Kidney (tissue), 14 donors: ENCODE data around the gene LRRC61. TPM values are rescaled to one million over a fixed set of nuclear protein-coding genes. Genes with fewer than 3 reads are reported as not detected.
"Not testable (repeated sequence)": the region's sequence is repeated elsewhere in the genome, so short reads cannot be mapped to it uniquely, and the experiment has no call there.

ENCODE experiments used
- DNase-seq, 5 donors: peaks; one replicate each; pipeline ENCODE4 v3.0.0-alpha.2; 2013 to 2020
- FAIRE-seq: peaks from 2 replicates; lab custom pipeline; 2012; peaks lifted over from hg19 to GRCh38; lab: Jason Lieb, UNC
- H3K27ac ChIP-seq, 2 donors: one replicate each; pipeline ENCODE4 v1.7.0; 2013; ENCODE audit warnings: low read depth in 2 of 2, low read length in 2 of 2, inconsistent platforms in 1 of 2
- H3K27me3 ChIP-seq: one replicate; pipeline ENCODE4 v1.7.1; 2013; ENCODE audit warnings: low read length, inconsistent platforms; ENCODE audit not compliant: control insufficient read depth, insufficient read depth
- H3K36me3 ChIP-seq, 3 donors: one replicate each; pipeline versions ENCODE4 v1.7.0 to v1.7.1; 2013; ENCODE audit warnings: low read length in 3 of 3, control low read depth in 1 of 3, inconsistent platforms in 1 of 3; ENCODE audit not compliant: insufficient read depth in 3 of 3, control insufficient read depth in 2 of 3
- H3K4me1 ChIP-seq, 3 donors: one replicate each; pipeline versions ENCODE4 v1.7.0 to v1.7.1; 2013; ENCODE audit warnings: low read length in 3 of 3, inconsistent platforms in 1 of 3, low read depth in 1 of 3; ENCODE audit not compliant: control insufficient read depth in 2 of 3, insufficient read depth in 2 of 3
- H3K4me3 ChIP-seq, 3 donors: one replicate each; pipeline versions ENCODE4 v1.7.0 to v1.8.1; 2013; ENCODE audit warnings: low read length in 3 of 3, control low read depth in 1 of 3, inconsistent platforms in 1 of 3
- H3K9ac ChIP-seq, 3 donors: one replicate each; pipeline versions ENCODE4 v1.7.0 to v1.7.1; 2013; ENCODE audit warnings: low read length in 3 of 3, control low read depth in 1 of 3, inconsistent platforms in 1 of 3
- H3K9me3 ChIP-seq, 3 donors: one replicate each; pipeline versions ENCODE4 v1.7.0 to v1.7.1; 2013; ENCODE audit warnings: low read length in 3 of 3, control low read depth in 1 of 3, inconsistent platforms in 1 of 3; ENCODE audit not compliant: control insufficient read depth in 2 of 3, insufficient read depth in 1 of 3
- intact Hi-C: fragments of 100-400 bp; cut with DNase I; formaldehyde crosslinking; loops from one replicate; pipeline ENCODE4 v1.11.1; 2022
- polyA plus RNA-seq: library from polyadenylated mRNA; stranded (reverse); fragments of 350-450 nt; fragmentation: Illumina TruSeq; extraction: RNeasy Lipid Tissue Mini Kit (QIAGEN cat#74804); gene quantifications from one replicate; pipeline ENCODE4 v1.2.3, GENCODE V29; 2014; ENCODE audit warnings: low read depth, low replicate concordance; ENCODE audit not compliant: insufficient read depth
- total RNA-seq: library from RNA; stranded (reverse); fragmentation: NEBNext Ultra II Directional; extraction: Animal tissue kit (Norgen Biotek cat#: 25700); gene quantifications from one replicate; pipeline ENCODE4 v1.2.1, GENCODE V29; 2021
- TF ChIP-seq, protein P1 (sequence below): IDR thresholded peaks from 3 replicates; pipeline ENCODE4 v1.5.1; 2012; ENCODE audit warnings: mild to moderate bottlenecking, moderate library complexity, borderline replicate concordance; ENCODE audit not compliant: insufficient read depth; ENCODE audit errors: extremely low read depth
- donor health status: control.
- donor health status: control.
- donor health status: control.
- donor health status: control.
- donor health status: control.
- donor health status: DM: yes; HTN: yes; CAD: no.
- donor health status: Normal renal cell carcinoma (clear cell type).

The LRRC61 gene
- total and polyA plus RNA-seq, 2 donors from 2014 or later, result 17.1 to 23.2 TPM

DNA sequence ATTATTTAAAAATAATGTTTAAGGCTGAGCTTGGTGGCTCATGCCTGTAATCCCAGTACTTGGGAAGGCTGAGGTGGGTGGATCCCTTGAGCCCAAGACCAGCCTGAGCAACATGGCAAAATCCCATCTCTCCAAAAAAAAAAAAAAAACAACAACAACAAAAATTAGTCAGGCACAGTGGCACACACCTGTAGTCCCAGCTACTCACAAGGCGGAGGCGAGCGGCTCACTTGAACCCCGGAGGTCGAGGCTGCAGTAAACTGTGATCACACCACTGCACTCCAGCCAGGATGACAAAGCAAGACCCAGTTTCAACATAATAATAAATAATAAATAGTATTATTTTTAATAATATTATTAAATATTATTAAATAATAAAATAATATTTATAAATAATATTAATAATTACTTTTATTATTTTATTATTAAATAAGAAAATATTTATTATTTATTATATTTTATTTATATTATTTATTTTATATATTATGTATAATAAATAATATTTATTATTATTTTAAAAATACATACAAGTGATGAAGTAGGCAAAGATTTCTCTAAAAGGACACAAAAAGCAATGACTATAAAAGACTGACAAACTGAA is 8.4 kb upstream of the LRRC61 start:
- peak in 1 of 5 donors; percentile 31 for DNase-seq
- TF ChIP-seq, protein P1, sequence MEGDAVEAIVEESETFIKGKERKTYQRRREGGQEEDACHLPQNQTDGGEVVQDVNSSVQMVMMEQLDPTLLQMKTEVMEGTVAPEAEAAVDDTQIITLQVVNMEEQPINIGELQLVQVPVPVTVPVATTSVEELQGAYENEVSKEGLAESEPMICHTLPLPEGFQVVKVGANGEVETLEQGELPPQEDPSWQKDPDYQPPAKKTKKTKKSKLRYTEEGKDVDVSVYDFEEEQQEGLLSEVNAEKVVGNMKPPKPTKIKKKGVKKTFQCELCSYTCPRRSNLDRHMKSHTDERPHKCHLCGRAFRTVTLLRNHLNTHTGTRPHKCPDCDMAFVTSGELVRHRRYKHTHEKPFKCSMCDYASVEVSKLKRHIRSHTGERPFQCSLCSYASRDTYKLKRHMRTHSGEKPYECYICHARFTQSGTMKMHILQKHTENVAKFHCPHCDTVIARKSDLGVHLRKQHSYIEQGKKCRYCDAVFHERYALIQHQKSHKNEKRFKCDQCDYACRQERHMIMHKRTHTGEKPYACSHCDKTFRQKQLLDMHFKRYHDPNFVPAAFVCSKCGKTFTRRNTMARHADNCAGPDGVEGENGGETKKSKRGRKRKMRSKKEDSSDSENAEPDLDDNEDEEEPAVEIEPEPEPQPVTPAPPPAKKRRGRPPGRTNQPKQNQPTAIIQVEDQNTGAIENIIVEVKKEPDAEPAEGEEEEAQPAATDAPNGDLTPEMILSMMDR, result no peak
- Histone ChIP-seq H3K9ac (no peak overlapping the region), H3K9me3 (no peaks in the 10 kb centered on the region), H3K36me3 (no peaks in the 10 kb centered on the region), H3K27me3 (no peaks in the 10 kb centered on the region), H3K4me1 (peaks cover 0 to 12% (median 6%) of the 10 kb centered on the region in 3 donors), H3K27ac (no peak overlapping the region), H3K4me3 (no peak overlapping the region)
- peak; percentile 93 for FAIRE-seq
- intact Hi-C loops, result no loop called here

DNA sequence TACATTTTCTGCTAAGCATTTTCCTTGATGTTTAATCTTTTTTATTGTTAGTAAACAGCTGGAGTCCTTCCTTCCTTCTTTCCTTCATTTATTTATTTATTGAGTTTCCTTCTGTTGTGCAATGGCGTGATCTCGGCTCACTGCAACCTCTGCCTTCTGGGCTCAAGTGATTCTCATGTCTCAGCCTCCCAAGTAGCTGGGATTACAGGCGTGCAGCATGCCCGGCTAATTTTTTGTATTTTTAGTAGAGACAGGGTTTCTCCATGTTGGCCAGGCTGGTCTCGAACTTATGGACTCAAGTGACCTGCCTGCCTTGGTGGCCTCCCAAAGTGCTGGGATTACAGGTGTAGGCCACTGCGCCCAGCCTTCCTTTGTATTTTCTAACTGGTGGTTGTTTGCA is 6.2 kb upstream of the LRRC61 start:
- FAIRE-seq, intact Hi-C loops: not testable (repeated sequence)

DNA sequence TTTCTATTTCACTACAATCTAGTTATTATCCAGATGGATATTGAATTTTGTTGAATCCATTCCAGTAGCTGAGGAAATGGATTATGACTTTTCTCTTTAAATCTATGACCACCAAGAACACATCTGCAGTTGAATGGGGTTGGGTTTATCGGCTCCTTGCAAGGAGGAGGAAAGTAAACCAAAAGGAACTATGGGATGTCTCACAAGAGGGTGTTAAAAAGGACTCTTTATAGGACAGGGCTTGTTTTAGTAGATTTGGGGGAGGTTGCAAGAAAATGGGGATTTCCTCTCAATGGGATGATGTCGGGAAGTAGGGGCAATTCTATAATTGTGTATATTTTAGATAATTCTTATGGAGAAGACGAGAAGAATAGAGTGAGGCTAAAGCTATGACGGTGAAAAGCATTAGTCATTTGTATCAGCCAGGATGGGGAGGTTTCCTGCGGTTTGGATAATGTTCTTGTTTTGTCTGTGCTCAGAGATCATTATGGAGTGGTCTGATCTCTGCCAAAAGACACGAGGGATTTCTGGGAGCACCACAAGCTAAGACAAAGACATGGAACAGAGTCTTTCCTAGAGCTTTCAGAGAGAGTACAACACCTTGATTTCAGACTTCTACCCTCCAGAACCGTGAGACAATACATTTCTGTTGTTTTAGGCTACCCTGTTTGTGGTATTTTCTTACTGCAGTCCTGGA is 5.3 kb upstream of the LRRC61 start:
- Histone ChIP-seq H3K4me3 (no peak overlapping the region), H3K36me3 (no peaks in the 10 kb centered on the region), H3K9ac (no peak overlapping the region), H3K4me1 (peaks cover 0 to 19% (median 17%) of the 10 kb centered on the region in 3 donors), H3K9me3 (no peaks in the 10 kb centered on the region), H3K27me3 (no peaks in the 10 kb centered on the region), H3K27ac (no peak overlapping the region)
- FAIRE-seq (no peak), DNase-seq (no peak)
- TF ChIP-seq, protein P1, result no peak
- intact Hi-C loops, result no loop called here

More for the DNA sequence above, 6.2 kb upstream of the LRRC61 start:
- H3K4me3 ChIP-seq, H3K9me3 ChIP-seq, H3K27me3 ChIP-seq, H3K36me3 ChIP-seq, H3K27ac ChIP-seq, H3K9ac ChIP-seq: not testable (repeated sequence)
- H3K4me1 ChIP-seq, result peaks cover 0 to 15% (median 11%) of the 10 kb centered on the region in 3 donors
- DNase-seq, result peak in 1 of 5 donors; percentile 11

DNA sequence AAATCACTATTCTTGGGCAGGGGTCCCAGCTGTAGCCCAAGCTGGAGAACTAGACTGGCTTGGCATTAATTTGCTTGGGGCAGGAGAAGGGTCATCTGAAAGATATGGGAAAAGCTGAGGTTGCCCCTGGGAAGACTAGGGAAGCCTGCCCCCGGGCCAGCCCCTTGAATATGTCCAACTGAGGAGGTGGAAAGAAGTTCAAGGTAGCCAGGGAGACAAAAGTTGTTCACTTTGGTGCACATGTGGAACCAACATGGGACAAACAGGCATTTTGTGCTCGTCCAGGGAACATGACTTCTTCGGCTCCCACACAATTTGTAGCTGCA is 1.4 kb upstream of the LRRC61 start:
- peak overlapping the region in 1 of 3 donors; percentile 80 for H3K4me3 ChIP-seq
- H3K27me3 ChIP-seq, result no peaks in the 10 kb centered on the region
- H3K9me3 ChIP-seq, result no peaks in the 10 kb centered on the region
- H3K9ac ChIP-seq, result no peak overlapping the region
- FAIRE-seq (no peak), DNase-seq (no peak)
- intact Hi-C loops, result no loop called here
- H3K4me1 ChIP-seq, result peaks cover 0 to 30% (median 20%) of the 10 kb centered on the region in 3 donors
- H3K27ac ChIP-seq, result peak overlapping the region; percentile 90 to 95
- peaks cover 0 to 11% (median 0%) of the 10 kb centered on the region in 3 donors for H3K36me3 ChIP-seq
- TF ChIP-seq, protein P1, result no peak
